Skeletal muscle cell (primary cell): ENCODE measurements around the gene NEURL2.

ENCODE experiments used
- DNase-seq: peaks from one replicate; pipeline ENCODE4 v3.0.0-alpha.2; 2010; ENCODE audit warnings: low read depth
- H3K4me3 ChIP-seq: 2 replicates; pipeline ENCODE4 v1.5.1; 2011; ENCODE audit warnings: low read depth, mild to moderate bottlenecking, control low read depth, low read length, moderate library complexity

NEURL2 gene

GRCh38 chr20:45851501-45851900 is 39.5 kb downstream of the NEURL2 start:
- H3K4me3 ChIP-seq = no peak overlapping the region
- no peak for DNase-seq

- no peak overlapping the region for H3K4me3 ChIP-seq
- DNase-seq = no peak
These were observed 40.1 kb downstream of the NEURL2 start for GRCh38 chr20:45850926-45851325.

- H3K4me3 ChIP-seq = no peak overlapping the region
- DNase-seq = no peak
These were observed 40.8 kb downstream of the NEURL2 start for GRCh38 chr20:45850238-45850637.

- H3K4me3 ChIP-seq = no peak overlapping the region
- DNase-seq = no peak
These were observed 41.9 kb downstream of the NEURL2 start for GRCh38 chr20:45848969-45849582.

- H3K4me3 ChIP-seq = no peak overlapping the region
- no peak for DNase-seq
These were observed 42.6 kb downstream of the NEURL2 start for GRCh38 chr20:45848421-45848820.

GRCh38 chr20:45845452-45845851 is 45.6 kb downstream of the NEURL2 start:
- no peak overlapping the region for H3K4me3 ChIP-seq
- DNase-seq = no peak

- no peak for DNase-seq
- H3K4me3 ChIP-seq = no peak overlapping the region
These were observed 47.5 kb downstream of the NEURL2 start for GRCh38 chr20:45843506-45843905.

GRCh38 chr20:45842169-45842812 is 48.7 kb downstream of the NEURL2 start:
- no peak for DNase-seq
- no peak overlapping the region for H3K4me3 ChIP-seq

- no peak overlapping the region for H3K4me3 ChIP-seq
- DNase-seq = no peak
These were observed 49.4 kb downstream of the NEURL2 start for GRCh38 chr20:45841407-45842129.

GRCh38 chr20:45840700-45841198 is 50.3 kb downstream of the NEURL2 start:
- H3K4me3 ChIP-seq = no peak overlapping the region
- DNase-seq = no peak
